ENCODE data around the gene FAM216B.

The FAM216B gene

GRCh38 chr13:42753697-42754096, 27.7 kb upstream of the FAM216B start:
- Histone ChIP-seq H2AFZ (ENCODE audit: low read length) (no peak overlapping the region), H3K9me2 (replicated peaks; ENCODE audit: low read depth, low read length) (no peaks in the 10 kb centered on the region), H4K20me1 (ENCODE audit: insufficient read depth, low read length, poor library complexity, severe bottlenecking) (no peaks in the 10 kb centered on the region), H3F3A (ENCODE audit: low read depth) (no peaks in the 10 kb centered on the region), H3K4me1 (ENCODE audit: insufficient read depth, low read length, poor library complexity, severe bottlenecking) (peaks cover 8% of the 10 kb centered on the region), H3K4me3 (ENCODE audit: low read length, poor library complexity, severe bottlenecking) (no peak overlapping the region), H3K4me2 (ENCODE audit: low read depth, low read length, poor library complexity, severe bottlenecking) (no peak overlapping the region), H3K9ac (ENCODE audit: low read depth, low read length, poor library complexity, severe bottlenecking) (no peak overlapping the region), H3K79me2 (ENCODE audit: insufficient read depth, low read length) (no peaks in the 10 kb centered on the region), H3K36me3 (ENCODE audit: insufficient read depth, low read length) (no peaks in the 10 kb centered on the region), H3K27me3 (ENCODE audit: insufficient read depth, low read length, poor library complexity, severe bottlenecking) (no peaks in the 10 kb centered on the region), H3K9me3 (ENCODE audit: insufficient read depth, low read depth, low read length) (no peaks in the 10 kb centered on the region)
- TF ChIP-seq EZH2phosphoT487 (IDR thresholded peaks at IDR 0.05; ENCODE audit: borderline replicate concordance) (no peak), CTCF (conservative IDR thresholded peaks at IDR 0.05; ENCODE audit: low read length) (no peak)

GRCh38 chr13:42754801-42755510, 26.4 kb upstream of the FAM216B start:
- H4K20me1 ChIP-seq (ENCODE audit: insufficient read depth, low read length, poor library complexity, severe bottlenecking): no peaks in the 10 kb centered on the region
- H3K79me2 ChIP-seq (ENCODE audit: insufficient read depth, low read length): no peaks in the 10 kb centered on the region
- no peaks in the 10 kb centered on the region for H3K9me3 ChIP-seq (ENCODE audit: insufficient read depth, low read depth, low read length)

GRCh38 chr13:42757678-42758420, 23.5 kb upstream of the FAM216B start:
- H3K4me3 ChIP-seq (ENCODE audit: low read length, poor library complexity, severe bottlenecking): no peak overlapping the region
- no peaks in the 10 kb centered on the region for H3K27me3 ChIP-seq (ENCODE audit: insufficient read depth, low read length, poor library complexity, severe bottlenecking)
- no peaks in the 10 kb centered on the region for H4K20me1 ChIP-seq (ENCODE audit: insufficient read depth, low read length, poor library complexity, severe bottlenecking)
- TF ChIP-seq EZH2phosphoT487 (IDR thresholded peaks at IDR 0.05; ENCODE audit: borderline replicate concordance) (no peak), CTCF (conservative IDR thresholded peaks at IDR 0.05; ENCODE audit: low read length) (no peak)
- H3K4me2 ChIP-seq (ENCODE audit: low read depth, low read length, poor library complexity, severe bottlenecking): no peak overlapping the region
- no peaks in the 10 kb centered on the region for H3K4me1 ChIP-seq (ENCODE audit: insufficient read depth, low read length, poor library complexity, severe bottlenecking)
- no peaks in the 10 kb centered on the region for H3K79me2 ChIP-seq (ENCODE audit: insufficient read depth, low read length)
- H3F3A ChIP-seq (ENCODE audit: low read depth): no peaks in the 10 kb centered on the region
- no peaks in the 10 kb centered on the region for H3K36me3 ChIP-seq (ENCODE audit: insufficient read depth, low read length)
- no peak overlapping the region for H3K9ac ChIP-seq (ENCODE audit: low read depth, low read length, poor library complexity, severe bottlenecking)
- H2AFZ ChIP-seq (ENCODE audit: low read length): no peak overlapping the region
- no peaks in the 10 kb centered on the region for H3K9me3 ChIP-seq (ENCODE audit: insufficient read depth, low read depth, low read length)
- H3K9me2 ChIP-seq (replicated peaks; ENCODE audit: low read depth, low read length): no peaks in the 10 kb centered on the region

More at GRCh38 chr13:42754801-42755510, 26.4 kb upstream of the FAM216B start:
- Histone ChIP-seq H3K27me3 (ENCODE audit: insufficient read depth, low read length, poor library complexity, severe bottlenecking) (no peaks in the 10 kb centered on the region), H3K36me3 (ENCODE audit: insufficient read depth, low read length) (no peaks in the 10 kb centered on the region), H3F3A (ENCODE audit: low read depth) (no peaks in the 10 kb centered on the region), H3K4me1 (ENCODE audit: insufficient read depth, low read length, poor library complexity, severe bottlenecking) (no peaks in the 10 kb centered on the region), H3K4me2 (ENCODE audit: low read depth, low read length, poor library complexity, severe bottlenecking) (no peak overlapping the region), H3K9ac (ENCODE audit: low read depth, low read length, poor library complexity, severe bottlenecking) (no peak overlapping the region), H3K4me3 (ENCODE audit: low read length, poor library complexity, severe bottlenecking) (no peak overlapping the region), H2AFZ (ENCODE audit: low read length) (no peak overlapping the region), H3K9me2 (replicated peaks; ENCODE audit: low read depth, low read length) (no peaks in the 10 kb centered on the region)
- TF ChIP-seq CTCF (conservative IDR thresholded peaks at IDR 0.05; ENCODE audit: low read length) (no peak), EZH2phosphoT487 (IDR thresholded peaks at IDR 0.05; ENCODE audit: borderline replicate concordance) (no peak)

Data from Loucy (cell line).